ENCODE measurements around the gene UBXN2A.

DNA sequence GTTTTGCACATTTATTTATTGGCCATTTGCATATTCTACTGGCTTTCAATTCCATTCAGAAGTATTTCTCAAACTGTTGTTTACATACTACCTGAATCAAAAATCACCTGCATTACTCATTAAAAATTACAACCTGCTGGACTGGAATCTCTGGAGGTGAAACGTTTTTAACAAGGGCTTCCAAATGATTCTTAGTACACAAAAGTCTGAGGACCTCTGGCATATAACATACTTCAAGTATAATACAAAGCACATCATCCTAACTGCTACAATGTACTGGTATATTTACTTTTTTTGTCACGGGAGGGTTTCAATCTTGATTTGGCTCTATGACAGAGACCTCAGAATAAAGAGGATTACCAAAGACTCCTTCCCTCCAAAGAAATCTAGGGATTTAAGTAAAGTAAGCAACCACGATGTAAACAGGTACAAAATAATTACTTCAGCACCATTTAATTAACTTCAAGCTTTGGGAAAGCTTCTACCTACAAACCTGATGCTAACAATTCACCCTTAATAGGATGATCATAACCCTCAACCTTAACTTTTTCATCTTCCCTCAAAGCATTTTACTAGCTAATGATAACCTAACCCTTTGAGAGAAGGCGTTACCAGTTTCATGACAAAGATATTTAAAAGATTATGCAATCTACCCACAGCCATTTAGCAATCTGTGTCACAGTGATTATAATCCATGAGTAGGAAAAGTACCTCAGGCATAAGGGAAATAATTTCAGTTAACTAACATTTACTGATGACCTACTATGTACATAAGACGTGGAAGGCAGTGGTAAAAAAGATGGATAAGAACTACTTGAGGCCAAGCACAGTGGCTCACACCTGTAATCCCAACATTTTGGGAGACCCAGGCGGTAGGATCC is 38.1 kb upstream of the UBXN2A start:
- no peak for TF ChIP-seq EGR1 (IDR thresholded peaks at IDR 0.05)
- TF ChIP-seq, protein P1, sequence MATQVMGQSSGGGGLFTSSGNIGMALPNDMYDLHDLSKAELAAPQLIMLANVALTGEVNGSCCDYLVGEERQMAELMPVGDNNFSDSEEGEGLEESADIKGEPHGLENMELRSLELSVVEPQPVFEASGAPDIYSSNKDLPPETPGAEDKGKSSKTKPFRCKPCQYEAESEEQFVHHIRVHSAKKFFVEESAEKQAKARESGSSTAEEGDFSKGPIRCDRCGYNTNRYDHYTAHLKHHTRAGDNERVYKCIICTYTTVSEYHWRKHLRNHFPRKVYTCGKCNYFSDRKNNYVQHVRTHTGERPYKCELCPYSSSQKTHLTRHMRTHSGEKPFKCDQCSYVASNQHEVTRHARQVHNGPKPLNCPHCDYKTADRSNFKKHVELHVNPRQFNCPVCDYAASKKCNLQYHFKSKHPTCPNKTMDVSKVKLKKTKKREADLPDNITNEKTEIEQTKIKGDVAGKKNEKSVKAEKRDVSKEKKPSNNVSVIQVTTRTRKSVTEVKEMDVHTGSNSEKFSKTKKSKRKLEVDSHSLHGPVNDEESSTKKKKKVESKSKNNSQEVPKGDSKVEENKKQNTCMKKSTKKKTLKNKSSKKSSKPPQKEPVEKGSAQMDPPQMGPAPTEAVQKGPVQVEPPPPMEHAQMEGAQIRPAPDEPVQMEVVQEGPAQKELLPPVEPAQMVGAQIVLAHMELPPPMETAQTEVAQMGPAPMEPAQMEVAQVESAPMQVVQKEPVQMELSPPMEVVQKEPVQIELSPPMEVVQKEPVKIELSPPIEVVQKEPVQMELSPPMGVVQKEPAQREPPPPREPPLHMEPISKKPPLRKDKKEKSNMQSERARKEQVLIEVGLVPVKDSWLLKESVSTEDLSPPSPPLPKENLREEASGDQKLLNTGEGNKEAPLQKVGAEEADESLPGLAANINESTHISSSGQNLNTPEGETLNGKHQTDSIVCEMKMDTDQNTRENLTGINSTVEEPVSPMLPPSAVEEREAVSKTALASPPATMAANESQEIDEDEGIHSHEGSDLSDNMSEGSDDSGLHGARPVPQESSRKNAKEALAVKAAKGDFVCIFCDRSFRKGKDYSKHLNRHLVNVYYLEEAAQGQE (IDR thresholded peaks at IDR 0.05; ENCODE audit: low read depth), result no peak
- no peak for TF ChIP-seq CREB1 (IDR thresholded peaks at IDR 0.05; ENCODE audit: low read depth)
- TF ChIP-seq CEBPB (IDR thresholded peaks at IDR 0.05), result peak; percentile 63
- TF ChIP-seq ZBTB7A (IDR thresholded peaks at IDR 0.05; ENCODE audit: low read depth), result no peak
- no peak for TF ChIP-seq TEAD4 (IDR thresholded peaks at IDR 0.05)
- no peak for TF ChIP-seq EP300 (IDR thresholded peaks at IDR 0.05; ENCODE audit: borderline replicate concordance)
- no peak for TF ChIP-seq TAF1 (IDR thresholded peaks at IDR 0.05; ENCODE audit: low read depth)
- no peak for TF ChIP-seq NFIC (IDR thresholded peaks at IDR 0.05)
- TF ChIP-seq TCF12 (IDR thresholded peaks at IDR 0.05; ENCODE audit: low read depth), result no peak
- TF ChIP-seq, protein P2, sequence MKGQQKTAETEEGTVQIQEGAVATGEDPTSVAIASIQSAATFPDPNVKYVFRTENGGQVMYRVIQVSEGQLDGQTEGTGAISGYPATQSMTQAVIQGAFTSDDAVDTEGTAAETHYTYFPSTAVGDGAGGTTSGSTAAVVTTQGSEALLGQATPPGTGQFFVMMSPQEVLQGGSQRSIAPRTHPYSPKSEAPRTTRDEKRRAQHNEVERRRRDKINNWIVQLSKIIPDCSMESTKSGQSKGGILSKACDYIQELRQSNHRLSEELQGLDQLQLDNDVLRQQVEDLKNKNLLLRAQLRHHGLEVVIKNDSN (IDR thresholded peaks at IDR 0.05), result no peak
- TF ChIP-seq YY1 (IDR thresholded peaks at IDR 0.05; ENCODE audit: low read depth), result no peak
- TF ChIP-seq RAD21 (IDR thresholded peaks at IDR 0.05; ENCODE audit: low read depth), result no peak
